ENCODE data around the gene DAAM2.

DAAM2 gene

GRCh38 chr6:39791850-39792539, at the start of gene DAAM2:
Gene DAAM2 (plus strand): TSS chr6:39792376. CDS start chr6:39856303, 63,927 bp downstream.
- H3K27ac ChIP-seq, result peak within 1 kb of the TSS; percentile 30
- TF ChIP-seq ZFX (IDR thresholded peaks at IDR 0.05), result peak; percentile 21; the same call in 1 of the 2 replicates
- no peak; the same call in 1 of the 2 replicates for TF ChIP-seq CTCF (conservative IDR thresholded peaks at IDR 0.05)

- TF ChIP-seq CTCF (conservative IDR thresholded peaks at IDR 0.05), result no peak
- TF ChIP-seq ZFX (IDR thresholded peaks at IDR 0.05), result no peak
Observed at GRCh38 chr6:39746795-39747194, 45.4 kb upstream of the DAAM2 start.

GRCh38 chr6:39752835-39753724, 39.1 kb upstream of the DAAM2 start:
- TF ChIP-seq ZFX (IDR thresholded peaks at IDR 0.05) (no peak), CTCF (conservative IDR thresholded peaks at IDR 0.05) (no peak)
- no peak overlapping the region for H3K27ac ChIP-seq

More at GRCh38 chr6:39746795-39747194, 45.4 kb upstream of the DAAM2 start:
- H3K27ac ChIP-seq, result no peak overlapping the region

GRCh38 chr6:39753725-39754045, 38.5 kb upstream of the DAAM2 start:
- TF ChIP-seq ZFX (IDR thresholded peaks at IDR 0.05), result no peak
- TF ChIP-seq CTCF (conservative IDR thresholded peaks at IDR 0.05), result no peak
- H3K27ac ChIP-seq, result no peak overlapping the region

- TF ChIP-seq ZFX (IDR thresholded peaks at IDR 0.05), result no peak
- TF ChIP-seq CTCF (conservative IDR thresholded peaks at IDR 0.05), result no peak
- no peak overlapping the region for H3K27ac ChIP-seq
Observed at GRCh38 chr6:39754514-39755115, 37.6 kb upstream of the DAAM2 start.

GRCh38 chr6:39755231-39755630, 36.9 kb upstream of the DAAM2 start:
- no peak overlapping the region for H3K27ac ChIP-seq
- TF ChIP-seq CTCF (conservative IDR thresholded peaks at IDR 0.05), result no peak
- no peak for TF ChIP-seq ZFX (IDR thresholded peaks at IDR 0.05)

GRCh38 chr6:39756582-39756981, 35.6 kb upstream of the DAAM2 start:
- H3K27ac ChIP-seq, result no peak overlapping the region
- TF ChIP-seq ZFX (IDR thresholded peaks at IDR 0.05), result no peak
- no peak for TF ChIP-seq CTCF (conservative IDR thresholded peaks at IDR 0.05)

Measured in C4-2B (cell line).